Erythroblast (primary cell): Measurements from ENCODE around the gene COG5.
A peak's percentile ranks its signal among the peaks of the same experiment; 100 is the strongest.

Experiments
- DNase-seq, 2 experiments: peaks; one replicate each; lab custom pipeline; 2025; lab: John Stamatoyannopoulos, UW
- GATA1 ChIP-seq: IDR thresholded peaks from 2 replicates; pipeline ENCODE4 v1.6.1; 2011; ENCODE audit warnings: low read depth, mild to moderate bottlenecking, control low read depth, low read length, moderate library complexity
- POLR2A ChIP-seq: IDR thresholded peaks from 2 replicates; pipeline ENCODE4 v1.6.1; 2011; ENCODE audit warnings: mild to moderate bottlenecking, low read length

The COG5 gene

DNA sequence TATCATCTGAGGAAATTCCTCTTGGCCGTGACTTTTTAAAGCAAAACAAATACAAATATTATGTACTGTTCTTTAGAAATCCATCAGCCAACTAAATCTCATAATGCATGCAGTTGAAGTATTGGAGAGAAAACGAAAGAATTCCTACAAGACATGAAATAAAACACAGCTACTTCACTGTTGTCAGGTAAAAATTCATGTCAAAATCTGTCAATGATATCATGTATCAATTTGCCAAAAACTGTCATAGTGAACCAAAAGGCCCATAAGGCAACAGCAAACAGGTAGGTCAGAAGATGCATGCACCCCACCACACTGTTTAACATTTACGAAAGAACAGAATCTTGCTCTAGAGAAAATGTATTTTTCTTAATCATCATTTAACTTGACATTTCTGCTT is 91.6 kb downstream of the COG5 start:
- TF ChIP-seq POLR2A: no peak
- TF ChIP-seq GATA1: no peak
- no peak for DNase-seq

DNA sequence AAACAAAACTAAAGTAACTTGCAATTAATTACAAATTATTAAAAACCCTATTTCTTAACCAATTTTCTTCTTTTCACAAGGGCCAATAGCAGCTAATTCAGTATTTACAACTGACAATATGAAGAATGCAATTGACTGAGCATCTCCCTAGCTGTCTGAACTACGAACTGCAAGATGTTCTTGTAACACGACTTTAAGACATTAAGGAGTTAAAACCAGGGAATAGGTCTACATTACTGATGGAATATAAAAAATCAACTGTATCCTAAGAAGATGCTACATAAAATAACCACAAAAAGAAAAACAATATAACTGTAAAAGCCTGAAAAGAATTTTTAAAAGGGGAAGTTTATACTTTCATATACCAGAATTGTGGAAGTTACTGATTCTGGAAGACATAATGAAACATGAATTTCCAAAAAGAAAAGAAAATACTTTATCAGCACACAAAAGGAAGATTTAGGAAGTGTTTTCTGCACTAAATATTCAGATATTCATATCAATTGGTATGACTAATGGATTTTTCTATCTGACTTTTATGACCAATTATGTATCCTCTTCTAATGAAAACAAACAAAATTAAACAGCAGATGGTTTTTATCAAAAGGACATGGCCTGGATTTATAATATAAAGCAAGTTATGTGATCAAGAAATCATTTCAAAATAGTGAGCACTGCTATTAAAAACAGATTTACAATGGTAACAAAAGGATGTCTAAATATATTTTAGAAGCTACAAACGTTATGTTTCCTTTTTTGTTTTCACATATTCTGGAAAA is 92.2 kb downstream of the COG5 start:
- DNase-seq: no peak
- TF ChIP-seq POLR2A (no peak), GATA1 (no peak)

DNA sequence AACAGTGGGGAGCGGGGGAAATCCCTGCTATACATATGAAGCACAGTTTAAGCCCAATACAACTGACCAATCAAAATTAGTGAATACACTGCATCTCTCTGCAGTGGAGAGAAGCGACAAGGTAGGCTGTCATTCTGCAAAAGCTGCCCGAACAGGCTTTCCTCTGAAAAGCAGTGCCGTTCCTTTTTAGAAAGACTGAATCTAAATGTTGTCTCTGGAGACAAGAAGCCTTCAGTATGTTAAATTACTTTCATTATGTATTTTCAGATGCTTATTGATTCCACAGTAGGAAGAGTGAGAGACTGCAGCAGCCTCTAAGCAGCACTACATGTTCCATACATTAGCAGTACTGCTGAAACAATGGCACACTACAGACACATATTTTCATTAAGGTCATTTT is 93.8 kb downstream of the COG5 start, which contains the start of gene GPR22:
Gene GPR22 (plus strand): TSS at position 129 of the 400 bp plus-strand sequence. CDS start 4,004 bp downstream, outside the sequence.
- TF ChIP-seq POLR2A (no peak), GATA1 (no peak)

DNA sequence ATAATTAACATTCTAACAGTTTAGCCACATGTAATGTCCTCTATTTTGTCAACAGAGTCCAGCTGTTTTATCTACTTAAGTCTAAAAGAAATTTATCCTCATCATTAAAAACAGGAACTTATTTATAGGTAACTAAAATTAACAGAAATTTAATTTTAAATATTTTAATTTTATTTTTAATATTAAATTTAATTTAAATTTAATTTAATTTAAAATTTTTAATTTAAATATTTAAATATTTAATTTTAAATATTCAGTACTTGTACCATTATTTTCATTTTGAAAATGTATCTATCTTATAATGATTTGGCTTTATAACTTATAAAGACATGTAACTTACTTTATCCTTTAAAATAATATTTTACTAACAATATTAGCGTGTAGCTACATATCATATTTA is 94.9 kb downstream of the COG5 start:
- DNase-seq: no peak
- TF ChIP-seq POLR2A (no peak), GATA1 (no peak)

More for the DNA sequence above, 93.8 kb downstream of the COG5 start, which contains the start of gene GPR22:
- no peak for DNase-seq

DNA sequence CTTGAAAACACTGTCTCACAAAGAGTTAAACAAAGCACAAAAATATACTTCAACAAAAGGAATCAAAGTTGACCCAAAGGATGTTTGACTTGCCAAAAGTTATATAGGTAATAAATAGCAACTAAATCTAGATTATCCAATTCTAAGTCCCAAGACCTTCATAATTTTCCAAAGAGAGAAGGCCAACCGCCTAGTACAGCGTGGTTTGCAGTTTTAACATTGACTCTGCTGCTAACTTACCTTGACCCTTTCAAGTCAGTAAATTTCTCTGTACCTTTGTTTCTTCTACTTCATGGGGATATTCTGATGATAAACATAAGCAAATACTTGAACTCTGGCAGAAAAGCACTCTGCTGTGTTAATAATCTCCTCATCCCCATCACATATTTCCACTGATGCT is 95.7 kb downstream of the COG5 start:
- TF ChIP-seq POLR2A (no peak), GATA1 (no peak)
- no peak for DNase-seq

DNA sequence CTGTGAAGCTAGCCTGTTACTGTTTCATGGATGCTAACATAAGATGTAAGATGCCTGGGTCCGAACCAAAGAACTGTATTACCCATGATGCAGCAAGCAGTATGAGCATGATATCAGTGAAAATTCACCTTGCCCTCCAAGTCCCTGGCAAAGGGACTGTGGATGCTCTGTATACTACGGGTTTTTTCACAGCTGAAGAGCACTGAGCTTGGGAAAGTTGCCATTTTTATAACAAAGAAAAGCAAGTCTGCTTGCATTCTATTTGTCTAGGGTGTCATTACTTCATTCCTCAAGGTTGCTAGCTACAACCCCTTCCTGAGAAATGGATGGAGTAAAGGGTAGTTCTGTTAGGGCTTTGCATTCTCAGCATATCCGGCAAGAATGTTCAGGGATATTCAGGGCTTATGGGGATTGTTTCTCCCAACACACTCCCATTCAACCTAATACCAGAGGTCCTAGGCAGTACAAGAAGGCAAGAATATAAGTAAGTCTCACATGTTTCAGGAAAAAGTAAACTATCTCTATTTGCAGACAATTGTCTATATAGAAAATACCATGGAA is 99.0 kb downstream of the COG5 start:
- TF ChIP-seq POLR2A: no peak
- TF ChIP-seq GATA1: no peak
- DNase-seq: no peak

DNA sequence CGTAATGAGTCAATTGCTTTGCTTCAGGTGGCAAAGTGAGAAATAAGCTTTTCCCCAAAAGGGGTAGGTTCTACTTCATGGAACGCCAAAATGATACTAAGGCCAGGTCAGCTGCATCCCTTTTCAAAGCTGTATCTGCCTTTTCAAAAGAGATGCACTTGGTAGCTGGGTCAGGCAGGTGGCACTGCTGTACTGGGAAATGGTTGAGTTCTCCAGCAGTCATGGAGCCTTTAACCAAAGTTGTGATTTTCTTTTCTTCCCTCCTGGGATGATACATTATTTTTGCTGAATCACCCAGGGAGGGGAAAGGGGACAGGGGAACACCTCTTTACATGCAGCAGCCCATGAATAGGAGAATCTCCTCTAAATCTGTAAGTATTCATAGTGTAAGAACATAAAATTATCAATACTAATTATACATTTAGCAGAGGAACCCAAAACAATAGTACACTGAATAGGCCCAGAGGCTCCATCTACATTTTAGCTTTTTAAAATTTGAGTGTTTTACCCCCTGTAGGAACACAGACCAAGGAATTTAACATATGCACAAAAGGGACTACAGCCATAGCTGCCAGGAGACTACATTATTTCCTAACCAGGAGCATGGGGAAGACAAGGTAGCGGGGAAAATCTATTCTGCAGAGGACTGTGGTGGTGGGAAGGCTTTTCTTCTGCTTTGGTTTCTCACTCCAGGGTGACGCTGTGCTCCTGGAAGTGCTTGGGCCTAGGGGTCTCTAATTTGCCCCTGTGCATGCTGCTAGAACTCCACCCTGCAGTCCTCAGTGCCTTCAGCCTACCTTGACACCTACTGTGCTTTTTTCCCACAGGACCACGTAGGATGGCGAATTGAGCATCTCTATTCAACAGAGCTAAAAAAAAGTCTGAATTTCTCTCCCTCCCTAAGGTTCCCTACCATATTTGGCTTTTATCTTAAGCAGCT is 100.3 kb downstream of the COG5 start:
- DNase-seq: peak; percentile 68 to 87
- TF ChIP-seq GATA1 (no peak), POLR2A (no peak)

DNA sequence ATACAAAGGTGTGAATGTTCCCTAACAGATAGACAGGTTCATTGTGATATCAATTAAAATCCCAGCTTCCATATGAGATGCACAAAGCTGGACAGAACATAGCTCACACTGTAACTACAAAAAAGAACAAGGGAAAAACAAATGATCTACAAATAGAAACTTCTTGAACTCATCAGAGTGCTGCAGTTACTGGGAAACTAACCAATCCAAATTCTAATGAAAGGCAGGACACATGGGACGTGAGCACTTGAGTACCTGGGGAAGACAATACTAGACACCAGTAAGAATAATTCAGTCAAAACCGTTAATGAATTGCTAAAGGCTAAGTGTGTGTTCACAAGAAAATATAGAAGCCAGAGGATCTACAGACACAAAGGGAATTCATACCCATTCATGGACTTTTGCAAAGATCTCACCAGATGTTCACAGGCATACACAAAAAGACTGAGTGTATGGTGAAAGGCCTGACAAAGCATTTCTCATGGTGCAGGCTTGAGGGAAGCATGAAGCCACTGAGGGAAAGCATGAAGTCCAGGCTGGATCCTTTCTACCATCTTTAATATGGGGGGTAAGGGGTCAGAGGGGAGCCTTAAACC is 101.7 kb downstream of the COG5 start:
- TF ChIP-seq POLR2A (no peak), GATA1 (no peak)
- DNase-seq: no peak

DNA sequence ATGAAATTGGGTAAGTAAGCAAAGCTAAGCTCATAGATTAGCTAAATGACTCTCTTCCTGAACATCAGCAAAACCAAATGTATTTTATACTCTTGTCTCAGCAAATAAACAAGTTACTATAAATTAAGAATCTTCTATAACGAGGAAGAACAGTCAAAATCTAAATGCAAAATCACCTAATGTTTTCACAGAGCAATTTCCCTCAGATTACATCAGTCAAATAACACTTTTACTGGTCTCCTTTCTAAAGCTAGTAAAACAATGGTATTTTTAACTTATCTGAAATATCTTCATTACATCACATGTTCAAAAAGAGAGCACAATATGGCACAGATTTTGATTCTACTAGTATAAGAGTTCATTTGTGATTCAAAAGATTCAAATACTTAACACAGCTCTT is 110.3 kb downstream of the COG5 start:
- DNase-seq: no peak
- no peak for TF ChIP-seq GATA1
- TF ChIP-seq POLR2A: no peak

DNA sequence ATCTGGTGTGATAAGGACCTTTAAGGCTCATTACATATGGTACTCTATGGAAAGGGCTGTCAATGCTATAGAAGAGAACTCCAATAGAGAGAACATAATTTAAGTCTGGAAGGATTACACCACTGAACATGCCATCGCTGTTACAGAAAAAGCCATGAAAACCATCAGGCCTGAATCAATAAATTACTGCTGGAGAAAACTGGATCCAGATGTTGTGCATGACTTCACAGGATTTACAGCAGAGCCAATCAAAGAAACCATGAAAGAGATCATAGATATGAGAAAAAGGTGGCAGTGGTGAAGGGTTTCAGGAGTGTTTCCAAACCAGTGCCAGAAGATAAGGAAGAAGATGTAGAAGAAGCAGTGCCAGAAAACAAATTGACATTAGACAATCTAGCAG is 112.8 kb downstream of the COG5 start:
- TF ChIP-seq POLR2A (no peak), GATA1 (no peak)

DNA sequence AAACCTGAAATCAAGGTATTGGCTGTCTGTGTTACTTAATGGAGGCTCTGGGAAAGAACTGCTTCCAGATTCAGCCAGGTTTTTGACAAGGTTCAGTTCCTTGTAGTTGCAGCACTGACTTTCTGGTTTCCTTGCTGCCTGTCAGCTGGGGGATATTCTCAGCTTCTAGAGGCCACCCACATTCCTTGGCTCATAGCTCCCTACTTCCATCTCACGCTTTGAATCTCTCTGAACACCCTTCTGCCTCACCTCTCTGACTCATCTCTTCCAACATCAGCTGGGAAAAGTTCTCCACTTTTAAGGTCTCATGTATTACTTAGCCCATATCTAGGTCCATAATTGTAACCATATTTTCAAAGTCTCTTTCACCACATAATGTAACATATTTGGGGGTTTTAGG is 116.7 kb downstream of the COG5 start:
- TF ChIP-seq GATA1 (no peak), POLR2A (no peak)
- DNase-seq: no peak

More for the DNA sequence above, 112.8 kb downstream of the COG5 start:
- DNase-seq: no peak

DNA sequence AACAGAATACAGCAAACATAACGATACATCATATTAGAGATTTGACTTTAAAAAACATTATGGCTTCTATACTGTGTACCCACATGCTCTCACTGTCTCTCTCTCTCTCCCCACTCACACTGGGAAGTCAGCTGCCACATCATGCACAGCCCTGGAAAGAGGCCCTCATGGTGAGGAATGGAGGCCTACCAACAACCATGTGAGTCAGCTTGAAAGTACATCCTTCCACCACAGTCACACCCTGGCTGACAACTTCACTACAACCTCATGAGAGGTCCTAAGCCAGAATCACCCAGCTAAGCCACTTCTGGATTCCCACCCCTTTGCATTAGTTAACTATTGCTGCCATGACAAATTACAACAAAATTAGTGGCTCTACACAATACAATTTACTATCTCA is 117.2 kb downstream of the COG5 start:
- DNase-seq: no peak
- TF ChIP-seq GATA1: no peak
- no peak for TF ChIP-seq POLR2A

DNA sequence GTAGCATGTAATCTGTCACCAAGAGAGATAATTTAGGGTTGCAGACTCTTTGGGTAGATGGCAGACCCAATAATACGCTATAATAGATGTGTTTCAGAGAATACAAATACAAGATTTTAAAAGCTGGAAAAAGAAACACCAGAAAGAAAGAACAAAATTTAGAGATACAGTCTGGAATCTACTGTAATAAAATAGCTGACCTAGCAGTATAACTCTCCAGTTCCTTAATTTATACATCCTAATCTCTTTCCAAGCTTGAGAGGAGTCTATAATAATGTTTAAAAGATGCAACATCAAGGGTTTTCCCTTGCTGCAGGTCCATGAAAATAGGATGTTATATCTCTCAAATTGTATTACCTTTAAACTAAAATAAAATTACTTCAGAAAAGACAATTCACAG is 121.0 kb downstream of the COG5 start:
- TF ChIP-seq POLR2A (no peak), GATA1 (no peak)
- DNase-seq: no peak
